22Rv1 (cell line): ENCODE data around the gene HOXC13.

Source experiments
- ZFX ChIP-seq: fragments of 450-650 bp; IDR thresholded peaks from 2 replicates; pipeline ENCODE4 v1.6.1; 2017; ENCODE audit warnings: antibody characterized with exemption, borderline replicate concordance
- TF ChIP-seq, protein P1 (sequence below): fragments of 450-650 bp; IDR thresholded peaks from 2 replicates; pipeline ENCODE4 v1.5.1; 2017; ENCODE audit warnings: mild to moderate bottlenecking

DNA sequence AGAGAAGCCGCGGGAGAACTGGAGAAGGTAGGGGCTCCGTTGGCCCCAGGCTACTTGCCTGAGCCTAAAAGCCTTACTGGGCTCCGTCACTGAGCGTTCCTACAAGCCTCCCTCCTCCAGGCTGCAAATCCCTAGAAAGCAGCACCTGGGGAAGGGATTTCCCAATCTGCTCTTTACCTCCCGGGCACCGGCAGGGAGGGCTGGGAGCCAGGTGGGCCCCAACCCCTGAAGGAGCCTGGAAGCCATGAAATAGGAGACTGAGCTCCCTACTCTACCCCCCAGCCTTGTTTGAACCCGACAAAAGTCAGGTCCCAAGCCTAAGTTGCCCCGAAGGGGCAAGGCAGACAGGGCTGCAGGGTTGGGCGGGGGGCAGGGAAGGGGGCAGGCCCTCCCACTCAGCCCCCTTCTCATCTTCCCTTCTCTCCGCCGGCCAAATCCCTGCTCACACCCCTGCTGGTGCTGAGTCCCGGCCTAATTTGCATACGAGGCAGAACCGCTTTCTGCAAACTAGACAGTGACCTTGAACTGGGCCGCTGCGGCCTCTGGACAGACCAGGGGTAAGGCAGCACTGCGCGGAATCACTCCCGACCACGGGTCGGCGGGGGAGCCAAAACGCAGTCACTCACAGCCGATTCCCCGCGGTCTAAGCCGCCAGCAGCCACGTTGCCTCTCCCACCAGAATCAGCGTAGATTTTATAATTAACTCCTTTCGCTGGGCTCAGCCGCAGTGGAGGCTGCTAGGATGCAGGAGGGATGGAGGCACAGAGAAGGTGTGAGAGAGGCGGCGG is 12.4 kb downstream of the HOXC13 start:
- TF ChIP-seq, protein P1, sequence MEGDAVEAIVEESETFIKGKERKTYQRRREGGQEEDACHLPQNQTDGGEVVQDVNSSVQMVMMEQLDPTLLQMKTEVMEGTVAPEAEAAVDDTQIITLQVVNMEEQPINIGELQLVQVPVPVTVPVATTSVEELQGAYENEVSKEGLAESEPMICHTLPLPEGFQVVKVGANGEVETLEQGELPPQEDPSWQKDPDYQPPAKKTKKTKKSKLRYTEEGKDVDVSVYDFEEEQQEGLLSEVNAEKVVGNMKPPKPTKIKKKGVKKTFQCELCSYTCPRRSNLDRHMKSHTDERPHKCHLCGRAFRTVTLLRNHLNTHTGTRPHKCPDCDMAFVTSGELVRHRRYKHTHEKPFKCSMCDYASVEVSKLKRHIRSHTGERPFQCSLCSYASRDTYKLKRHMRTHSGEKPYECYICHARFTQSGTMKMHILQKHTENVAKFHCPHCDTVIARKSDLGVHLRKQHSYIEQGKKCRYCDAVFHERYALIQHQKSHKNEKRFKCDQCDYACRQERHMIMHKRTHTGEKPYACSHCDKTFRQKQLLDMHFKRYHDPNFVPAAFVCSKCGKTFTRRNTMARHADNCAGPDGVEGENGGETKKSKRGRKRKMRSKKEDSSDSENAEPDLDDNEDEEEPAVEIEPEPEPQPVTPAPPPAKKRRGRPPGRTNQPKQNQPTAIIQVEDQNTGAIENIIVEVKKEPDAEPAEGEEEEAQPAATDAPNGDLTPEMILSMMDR: no peak
- no peak for TF ChIP-seq ZFX
